Sigmoid colon (tissue), 7 donors: ENCODE measurements around the gene SLC27A1. TPM values are rescaled to one million over a fixed set of nuclear protein-coding genes. Genes with fewer than 3 reads are reported as not detected.

Experiments used
- DNase-seq: peaks from one replicate; pipeline ENCODE4 v3.0.0-alpha.2; 2019
- H3K27ac ChIP-seq, 4 donors: fragments of 200-600 bp; sonication (generic); one replicate each; pipeline ENCODE4 v1.5.1; 2016 to 2019; ENCODE audit warnings: mild to moderate bottlenecking in 1 of 4
- H3K27me3 ChIP-seq, 3 donors: fragments of 200-600 bp; sonication (generic); one replicate each; pipeline ENCODE4 v1.5.1; 2019; ENCODE audit warnings: mild to moderate bottlenecking in 1 of 3
- H3K36me3 ChIP-seq, 4 donors: fragments of 200-600 bp; sonication (generic); one replicate each; pipeline ENCODE4 v1.5.1; 2016 to 2019
- H3K4me1 ChIP-seq, 4 donors: fragments of 200-600 bp; sonication (generic); one replicate each; pipeline ENCODE4 v1.5.1; 2017 to 2019
- H3K4me3 ChIP-seq, 4 donors: fragments of 200-600 bp; sonication (generic); one replicate each; pipeline ENCODE4 v1.5.1; 2017 to 2019; ENCODE audit warnings: mild to moderate bottlenecking in 2 of 4, moderate library complexity in 1 of 4
- H3K9me3 ChIP-seq, 4 donors: fragments of 200-600 bp in 3 of 4; sonication (generic) in 3 of 4; one replicate each; pipeline versions ENCODE4 v1.5.1 to v1.6.1; 2013 to 2019
- EP300 ChIP-seq, 4 donors: sonication (generic); formaldehyde crosslinking; IDR thresholded peaks; one replicate each; pipeline ENCODE4 v1.6.1; 2017; ENCODE audit warnings: antibody characterized with exemption in 4 of 4
- POLR2A ChIP-seq, 2 donors: fragments of 450-650 bp; IDR thresholded peaks; one replicate each; pipeline ENCODE4 v1.6.1; 2016; ENCODE audit warnings: antibody characterized with exemption in 2 of 2, mild to moderate bottlenecking in 2 of 2, moderate library complexity in 2 of 2
- POLR2AphosphoS5 ChIP-seq, 4 donors: sonication (generic); formaldehyde crosslinking; IDR thresholded peaks; one replicate each; pipeline ENCODE4 v1.6.1; 2017; ENCODE audit warnings: antibody characterized with exemption in 4 of 4
- WGBS, 2 donors: extraction: QIAGEN DNeasy Blood & Tissue Kit; methylation state at CpG; one replicate each; pipeline ENCODE4 v1.1.7; 2013; 5-methylcytosine and 5-hydroxymethylcytosine counted together
- intact Hi-C: fragments of 100-400 bp; cut with DNase I; formaldehyde crosslinking; loops from one replicate; pipeline ENCODE4 v1.15.1; 2023
- polyA plus RNA-seq, 3 donors: library from polyadenylated mRNA; stranded (reverse); fragments of 200-250 nt; gene quantifications; one replicate each; pipeline ENCODE4 v1.2.3, GENCODE V29; 2013
- total RNA-seq, 4 donors: library from RNA; depleted of rRNA; stranded (reverse); fragments of >200 nt; gene quantifications; one replicate each; pipeline ENCODE4 v1.1.0, GENCODE V29; 2016
- TF ChIP-seq, protein P1 (sequence below), 4 experiments: fragments of 450-650 bp in 3 of 4; fragments of 200-600 bp in 1 of 4; IDR thresholded peaks; one replicate each; pipeline ENCODE4 v1.5.1; 2016 to 2019; ENCODE audit warnings: antibody characterized with exemption in 4 of 4, mild to moderate bottlenecking in 3 of 4, moderate library complexity in 2 of 4
- donor health status: healthy with polysubstance abuse.
- donor health status: Bipolar disorder and iron deficiency.
- donor health status: healthy.

Gene SLC27A1
- total and polyA plus RNA-seq, 7 donors = 0.69 to 23.8 (median 13.2) TPM

DNA sequence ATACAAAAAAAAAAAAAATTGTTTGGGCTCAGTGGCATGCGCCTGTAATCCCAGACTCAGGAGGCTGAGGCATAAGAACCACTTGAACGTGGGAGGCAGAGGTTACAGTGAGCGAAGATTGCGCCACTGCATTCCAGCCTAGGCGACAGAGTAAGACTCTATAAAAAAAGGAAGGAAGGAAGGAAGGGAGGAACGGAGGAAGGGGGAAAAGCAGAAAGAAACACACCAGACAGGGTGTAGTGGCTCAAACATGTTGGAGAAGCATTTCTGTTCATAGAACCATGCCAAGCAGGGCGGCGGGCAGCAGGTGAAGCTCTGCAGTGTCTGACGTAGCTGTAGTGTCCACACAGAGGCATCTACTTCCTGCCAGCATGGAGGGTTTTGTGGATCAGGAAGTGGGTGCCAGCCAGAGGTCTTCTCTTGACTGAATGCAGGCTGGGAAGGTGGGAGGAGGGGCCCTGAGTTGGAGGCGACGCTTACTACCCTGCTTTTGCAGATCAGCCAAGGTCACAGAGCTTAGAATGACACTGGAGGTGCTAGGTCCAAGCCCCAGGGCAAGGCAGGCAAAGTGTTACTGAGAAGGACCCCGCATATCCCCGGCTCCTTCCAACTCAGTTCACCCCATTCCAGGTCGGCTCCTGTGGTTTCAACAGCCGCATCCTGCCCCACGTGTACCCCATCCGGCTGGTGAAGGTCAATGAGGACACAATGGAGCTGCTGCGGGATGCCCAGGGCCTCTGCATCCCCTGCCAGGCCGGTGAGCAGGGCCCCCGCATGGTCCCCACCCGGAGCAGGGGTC lies 29.5 kb downstream of the SLC27A1 start:
- Histone ChIP-seq H3K27ac (peak overlapping the region in 3 of 4 donors; percentile 31 to 52 (median 40)), H3K9me3 (no peaks in the 10 kb centered on the region), H3K27me3 (no peaks in the 10 kb centered on the region), H3K36me3 (peaks cover 6 to 44% (median 7%) of the 10 kb centered on the region in 4 donors), H3K4me3 (no peak overlapping the region), H3K4me1 (peaks cover 0 to 11% (median 2%) of the 10 kb centered on the region in 4 donors)
- no peak for TF ChIP-seq POLR2A (IDR thresholded peaks at IDR 0.05)
- TF ChIP-seq POLR2AphosphoS5 (IDR thresholded peaks at IDR 0.05) = no peak
- TF ChIP-seq, protein P1, sequence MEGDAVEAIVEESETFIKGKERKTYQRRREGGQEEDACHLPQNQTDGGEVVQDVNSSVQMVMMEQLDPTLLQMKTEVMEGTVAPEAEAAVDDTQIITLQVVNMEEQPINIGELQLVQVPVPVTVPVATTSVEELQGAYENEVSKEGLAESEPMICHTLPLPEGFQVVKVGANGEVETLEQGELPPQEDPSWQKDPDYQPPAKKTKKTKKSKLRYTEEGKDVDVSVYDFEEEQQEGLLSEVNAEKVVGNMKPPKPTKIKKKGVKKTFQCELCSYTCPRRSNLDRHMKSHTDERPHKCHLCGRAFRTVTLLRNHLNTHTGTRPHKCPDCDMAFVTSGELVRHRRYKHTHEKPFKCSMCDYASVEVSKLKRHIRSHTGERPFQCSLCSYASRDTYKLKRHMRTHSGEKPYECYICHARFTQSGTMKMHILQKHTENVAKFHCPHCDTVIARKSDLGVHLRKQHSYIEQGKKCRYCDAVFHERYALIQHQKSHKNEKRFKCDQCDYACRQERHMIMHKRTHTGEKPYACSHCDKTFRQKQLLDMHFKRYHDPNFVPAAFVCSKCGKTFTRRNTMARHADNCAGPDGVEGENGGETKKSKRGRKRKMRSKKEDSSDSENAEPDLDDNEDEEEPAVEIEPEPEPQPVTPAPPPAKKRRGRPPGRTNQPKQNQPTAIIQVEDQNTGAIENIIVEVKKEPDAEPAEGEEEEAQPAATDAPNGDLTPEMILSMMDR (IDR thresholded peaks at IDR 0.05) = no peak
- no peak for TF ChIP-seq EP300 (IDR thresholded peaks at IDR 0.05)
- intact Hi-C loops = no loop called here
- no peak for DNase-seq
- 64 to 83% methylated on average over 21 of the region's 21 CpGs for WGBS, 2 donors

GRCh38 chr19:17500447-17501198 lies 30.3 kb downstream of the SLC27A1 start:
- no peaks in the 10 kb centered on the region for H3K27me3 ChIP-seq
- H3K9me3 ChIP-seq = no peaks in the 10 kb centered on the region
- H3K36me3 ChIP-seq = peaks cover 6 to 51% (median 7%) of the 10 kb centered on the region in 4 donors
- DNase-seq = no peak
- 95% methylated on average over 27 of the region's 27 CpGs for WGBS, 2 donors
- H3K4me1 ChIP-seq = peaks cover 0 to 16% (median 2%) of the 10 kb centered on the region in 4 donors
- no peak for TF ChIP-seq EP300 (IDR thresholded peaks at IDR 0.05)
- TF ChIP-seq POLR2A (IDR thresholded peaks at IDR 0.05) = no peak
- TF ChIP-seq, protein P1 (IDR thresholded peaks at IDR 0.05) = no peak
- TF ChIP-seq POLR2AphosphoS5 (IDR thresholded peaks at IDR 0.05) = no peak
- H3K27ac ChIP-seq = peak overlapping the region in 3 of 4 donors; percentile 31 to 52 (median 40)
- intact Hi-C loops = no loop called here
- no peak overlapping the region for H3K4me3 ChIP-seq

DNA sequence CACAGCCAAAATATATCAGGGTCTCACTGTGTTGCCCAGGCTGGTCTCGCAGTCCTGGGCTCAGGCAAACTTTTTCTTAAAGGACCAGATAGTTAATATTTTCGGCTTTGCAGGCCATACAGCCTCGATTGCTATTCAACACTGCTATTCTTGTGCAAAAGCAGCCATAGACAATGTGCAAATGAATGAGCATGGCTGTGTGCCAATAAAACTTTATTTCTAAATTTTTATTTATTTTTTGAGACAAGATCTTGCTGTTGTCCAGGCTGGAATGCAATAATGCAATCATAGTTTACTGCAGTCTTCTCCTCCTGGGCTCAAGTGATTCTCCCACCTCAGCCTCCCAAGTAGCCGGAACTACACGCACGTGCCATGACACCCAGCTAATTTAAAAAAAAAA lies 32.9 kb downstream of the SLC27A1 start:
- intact Hi-C loops = no loop called here
- TF ChIP-seq EP300 (IDR thresholded peaks at IDR 0.05) (no peak), POLR2A (IDR thresholded peaks at IDR 0.05) (no peak), POLR2AphosphoS5 (IDR thresholded peaks at IDR 0.05) (no peak)
- TF ChIP-seq, protein P1 (IDR thresholded peaks at IDR 0.05) = no peak
- H3K4me3 ChIP-seq = no peak overlapping the region
- H3K36me3 ChIP-seq = peaks cover 6 to 42% (median 7%) of the 10 kb centered on the region in 4 donors
- peaks cover 0 to 12% (median under 1%) of the 10 kb centered on the region in 4 donors for H3K4me1 ChIP-seq
- H3K9me3 ChIP-seq = no peaks in the 10 kb centered on the region
- no peak overlapping the region for H3K27ac ChIP-seq
- no peak for DNase-seq
- no peaks in the 10 kb centered on the region for H3K27me3 ChIP-seq
- 93 to 96% methylated on average over 6 of the region's 6 CpGs for WGBS, 2 donors

DNA sequence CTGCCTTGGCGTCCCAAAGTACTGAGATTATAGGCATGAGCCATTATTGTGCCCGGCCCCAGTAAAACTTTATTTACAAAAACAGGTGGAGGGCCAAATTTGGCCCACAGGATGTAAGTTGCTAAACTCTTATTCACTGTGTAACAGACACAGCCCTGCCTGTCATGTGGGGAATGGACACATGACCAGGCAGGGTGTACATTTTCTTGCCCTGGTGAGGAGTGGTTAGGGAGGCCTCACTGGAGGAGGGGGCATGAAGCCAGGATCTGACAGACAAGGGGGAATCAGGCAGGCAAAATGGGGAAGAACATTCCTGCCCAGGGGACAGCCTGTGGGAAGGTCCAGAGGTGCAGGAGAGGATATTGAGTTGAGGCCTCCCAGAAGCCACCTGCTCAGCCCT lies 33.7 kb downstream of the SLC27A1 start:
- TF ChIP-seq, protein P1 (IDR thresholded peaks at IDR 0.05) = no peak
- TF ChIP-seq POLR2AphosphoS5 (IDR thresholded peaks at IDR 0.05) (no peak), POLR2A (IDR thresholded peaks at IDR 0.05) (no peak), EP300 (IDR thresholded peaks at IDR 0.05) (no peak)
- WGBS, 2 donors = 89 to 96% methylated on average over 2 of the region's 2 CpGs
- no peak overlapping the region for H3K4me3 ChIP-seq
- no peak for DNase-seq
- intact Hi-C loops = no loop called here
- H3K9me3 ChIP-seq = no peaks in the 10 kb centered on the region
- H3K36me3 ChIP-seq = peaks cover 6 to 42% (median 7%) of the 10 kb centered on the region in 4 donors
- H3K4me1 ChIP-seq = peaks cover 0 to 13% (median 4%) of the 10 kb centered on the region in 4 donors
- H3K27me3 ChIP-seq = no peaks in the 10 kb centered on the region
- no peak overlapping the region for H3K27ac ChIP-seq
